PC-9 (cell line): ENCODE data around the gene ALOXE3.

Source experiments
- CTCF ChIP-seq: fragments of 200-600 bp; sonication (generic); conservative IDR thresholded peaks from 2 replicates; pipeline ENCODE4 v1.6.1; 2017; ENCODE audit warnings: mixed run types, antibody characterized with exemption, mild to moderate bottlenecking, moderate library complexity
- EZH2 ChIP-seq: fragments of 200-600 bp; sonication (generic); IDR thresholded peaks from 2 replicates; pipeline ENCODE4 v1.8.0; 2017; ENCODE audit warnings: antibody characterized with exemption, low read depth

DNA sequence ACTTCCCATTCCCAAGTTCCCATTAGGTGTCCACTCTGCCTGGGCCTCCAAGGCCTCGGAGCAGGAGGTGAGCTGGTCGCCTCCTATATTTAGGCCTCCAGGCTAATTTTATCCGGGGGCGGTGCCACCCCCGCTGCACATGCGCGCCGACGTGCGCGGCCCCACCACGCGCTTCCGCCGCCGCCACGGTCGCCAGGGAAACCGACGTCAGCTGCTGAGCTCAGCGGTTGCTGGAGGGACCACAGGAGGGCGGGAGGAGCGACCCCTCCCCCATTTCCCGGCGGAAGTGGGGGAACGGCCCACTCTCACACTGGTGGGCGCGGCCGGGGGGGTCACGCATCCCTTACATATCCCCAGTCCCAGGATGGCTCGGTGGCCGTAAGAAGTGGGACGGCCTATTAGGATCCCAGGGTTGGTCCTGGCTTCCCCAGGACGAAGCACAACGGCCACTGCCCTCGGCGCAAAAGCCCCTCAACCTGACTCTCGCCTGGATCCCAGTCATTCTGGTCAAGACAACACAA, 32.9 kb upstream of the ALOXE3 start:
- TF ChIP-seq CTCF (no peak), EZH2 (no peak)
